ENCODE results near the gene NMT1.
"Not testable (repeated sequence)": the region's sequence is repeated elsewhere in the genome, so short reads cannot be mapped to it uniquely, and the experiment has no call there.

The NMT1 gene

DNA sequence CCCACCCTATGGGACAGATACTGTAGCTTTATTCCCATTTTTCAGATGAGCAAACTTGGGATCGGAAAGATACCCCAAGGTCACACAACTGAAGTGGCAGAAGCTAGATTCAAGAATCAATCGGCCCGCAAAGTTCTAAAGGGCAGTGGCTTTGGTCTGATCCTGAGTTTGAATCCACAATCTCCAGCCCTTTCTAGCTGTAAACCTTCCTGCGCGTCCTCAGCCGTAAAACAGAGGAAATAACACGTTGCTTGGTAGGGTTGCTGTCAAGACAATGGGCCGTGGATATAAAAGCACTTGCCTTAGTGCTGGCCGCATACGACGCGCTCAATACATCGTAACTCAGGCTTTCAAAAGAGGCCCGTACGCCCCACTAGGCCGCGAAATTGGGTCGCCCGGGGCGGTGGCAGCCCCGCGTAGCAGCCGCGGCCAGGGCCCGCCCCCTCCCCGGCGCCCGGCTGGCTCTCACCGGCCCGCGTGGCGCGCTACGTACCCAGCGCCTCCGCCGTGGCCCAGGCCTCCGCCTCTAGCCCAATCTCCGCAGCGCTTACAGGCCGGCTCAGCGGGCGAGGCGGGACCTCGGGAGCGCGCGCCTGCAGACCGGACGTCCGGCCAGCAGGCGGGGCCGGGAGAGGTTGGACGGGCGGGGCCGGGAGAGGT is 9.9 kb upstream of the NMT1 start, which contains the start of gene DCAKD:
Gene DCAKD (minus strand): TSS at position 573 of the 660 bp plus-strand sequence. CDS start 16,747 bp downstream, outside the sequence.
- CTCF ChIA-PET, result interaction anchor here (0.6 to 2.4 kb wide), 8 partner anchors 16 to 272 kb away, joined by 3 to 16 read pairs (median 4); partner anchors contain the start of gene ACBD4
- POLR2A ChIA-PET, result interaction anchor here (0.5 to 1.8 kb wide), 4 partner anchors 10 to 83 kb away, joined by 3 to 7 read pairs (median 4); partner anchors contain the start of genes C1QL1 and NMT1
- DNase-seq (ENCODE audit: low read depth, low spot score), result peak; percentile 65
- peak; percentile 11 for TF ChIP-seq CTCF (IDR thresholded peaks at IDR 0.05; ENCODE audit: insufficient read depth, low read length, missing control alignments)
- peak within 1 kb of the TSS; percentile 66 for H3K4me3 ChIP-seq (ENCODE audit: low read depth, low read length)

DNA sequence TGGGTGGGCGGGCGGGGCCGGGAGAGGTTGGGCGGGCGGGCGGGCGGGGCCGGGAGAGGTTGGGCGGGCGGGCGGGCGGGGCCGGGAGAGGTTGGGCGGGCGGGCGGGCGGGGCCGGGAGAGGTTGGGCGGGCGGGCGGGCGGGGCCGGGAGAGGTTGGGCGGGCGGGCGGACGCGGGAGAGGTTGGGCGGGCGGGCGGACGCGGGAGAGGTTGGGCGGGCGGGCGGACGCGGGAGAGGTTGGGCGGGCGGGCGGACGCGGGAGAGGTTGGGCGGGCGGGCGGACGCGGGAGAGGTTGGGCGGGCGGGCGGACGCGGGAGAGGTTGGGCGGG is 9.4 kb upstream of the NMT1 start:
- POLR2A ChIA-PET; DNase-seq (ENCODE audit: low read depth, low spot score): not testable (repeated sequence)

DNA sequence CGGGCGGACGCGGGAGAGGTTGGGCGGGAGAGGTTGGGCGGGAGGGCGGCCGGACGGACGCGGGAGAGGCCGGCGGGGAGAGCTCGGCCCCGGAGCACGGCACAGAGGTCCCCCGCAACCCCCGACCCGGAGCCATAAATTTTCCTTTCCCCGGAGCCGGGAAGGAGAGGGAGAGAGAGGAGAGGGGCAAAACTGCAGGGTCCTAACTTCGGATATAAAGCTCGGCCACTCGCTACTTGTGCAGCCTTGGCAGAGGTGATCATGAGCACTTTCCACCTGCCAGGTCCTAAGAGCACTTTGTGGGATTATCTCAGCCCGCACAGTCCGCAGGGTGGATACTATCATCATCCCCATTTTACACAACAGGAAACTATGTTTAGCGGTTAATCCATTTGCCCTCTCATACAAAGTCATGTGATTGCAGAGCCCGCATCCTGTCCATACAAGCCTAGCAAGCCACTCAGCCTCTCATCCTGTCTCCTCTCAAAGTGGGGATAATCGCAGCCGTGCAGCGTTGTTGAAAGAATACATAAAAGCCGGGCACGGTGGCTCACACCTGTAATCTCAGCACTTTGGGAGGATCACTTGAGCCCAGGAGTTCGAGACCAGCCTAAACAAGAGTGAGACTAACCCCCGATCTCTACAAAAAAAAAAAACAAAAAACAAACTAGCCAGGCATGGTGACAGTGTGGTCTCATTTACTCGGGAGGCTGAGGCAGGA is 8.9 kb upstream of the NMT1 start:
- peak overlapping the region; percentile 66 for H3K4me3 ChIP-seq (ENCODE audit: low read depth, low read length)
- TF ChIP-seq CTCF (IDR thresholded peaks at IDR 0.05; ENCODE audit: insufficient read depth, low read length, missing control alignments), result no peak
- ChIA-PET POLR2A (interaction anchor here (0.6 to 1.0 kb wide), 2 partner anchors 9 to 12 kb away, joined by 4 read pairs; no protein-coding TSS in a partner anchor), CTCF (no interaction called here)
- no peak for DNase-seq (ENCODE audit: low read depth, low spot score)

More for the DNA sequence above, 9.4 kb upstream of the NMT1 start:
- CTCF ChIA-PET, result not testable (repeated sequence)
- peak overlapping the region; percentile 66 for H3K4me3 ChIP-seq (ENCODE audit: low read depth, low read length)

- POLR2A ChIA-PET, result interaction anchor here (0.6 to 1.6 kb wide), 7 partner anchors 8 to 89 kb away, joined by 3 to 7 read pairs (median 5); partner anchors contain the start of genes DCAKD and HEXIM1
Observed at GRCh38 chr17:45060382-45060796, 728 bp upstream of the NMT1 start.

GRCh38 chr17:45061606-45062205 is 589 bp downstream of the NMT1 start:
- no peak for TF ChIP-seq CTCF (IDR thresholded peaks at IDR 0.05; ENCODE audit: insufficient read depth, low read length, missing control alignments)
- DNase-seq (ENCODE audit: low read depth, low spot score), result no peak
- POLR2A ChIA-PET, result interaction anchor here (0.7 to 1.6 kb wide), 5 partner anchors 11 to 310 kb away, joined by 3 to 7 read pairs (median 7); partner anchors contain the start of genes DCAKD and HEXIM1
- CTCF ChIA-PET, result interaction anchor here (0.8 to 9.1 kb wide), 5 partner anchors 12 to 141 kb away, joined by 3 to 72 read pairs (median 4); no protein-coding TSS in a partner anchor
- peak overlapping the region; percentile 100 for H3K4me3 ChIP-seq (ENCODE audit: low read depth, low read length)

More at GRCh38 chr17:45060382-45060796, 728 bp upstream of the NMT1 start:
- DNase-seq (ENCODE audit: low read depth, low spot score), result no peak
- CTCF ChIA-PET, result interaction anchor here (0.9 to 1.6 kb wide), 5 partner anchors 38 to 139 kb away, joined by 3 to 4 read pairs (median 4); partner anchors contain the start of gene ACBD4
- peak overlapping the region; percentile 86 for H3K4me3 ChIP-seq (ENCODE audit: low read depth, low read length)
- no peak for TF ChIP-seq CTCF (IDR thresholded peaks at IDR 0.05; ENCODE audit: insufficient read depth, low read length, missing control alignments)

DNA sequence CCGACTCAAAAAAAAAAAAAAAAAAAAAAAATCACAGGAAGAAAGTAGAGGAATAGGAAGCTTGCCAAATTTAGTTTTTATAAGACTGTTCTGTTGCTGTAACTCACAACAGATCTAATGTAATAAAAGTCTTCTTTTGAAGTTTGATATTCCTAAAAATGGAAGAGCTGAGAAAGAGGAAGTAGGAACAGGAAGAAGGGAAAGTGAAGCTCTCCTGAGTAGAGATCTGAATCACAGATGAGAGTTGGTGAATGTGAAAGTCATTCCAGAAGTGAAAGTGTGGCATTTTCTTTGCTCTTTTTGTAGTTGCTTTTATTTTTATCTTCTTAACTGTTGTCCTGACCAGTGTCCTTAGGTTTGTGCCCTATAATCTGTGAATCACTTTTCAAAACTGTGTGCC is 2.1 kb downstream of the NMT1 start:
- TF ChIP-seq CTCF (IDR thresholded peaks at IDR 0.05; ENCODE audit: insufficient read depth, low read length, missing control alignments), result no peak
- ChIA-PET CTCF (interaction anchor here (0.8 to 9.1 kb wide), 5 partner anchors 8 to 143 kb away, joined by 4 to 72 read pairs (median 6); partner anchors contain the start of gene ACBD4), POLR2A (no interaction called here)
- DNase-seq (ENCODE audit: low read depth, low spot score), result no peak
- H3K4me3 ChIP-seq (ENCODE audit: low read depth, low read length), result no peak overlapping the region
